Gastroesophageal sphincter (tissue), 4 donors: ENCODE results near the gene AGBL3. TPM values are rescaled to one million over a fixed set of nuclear protein-coding genes. Genes with fewer than 3 reads are reported as not detected.

Source experiments
- ATAC-seq: fragments of 150-250 bp; one replicate; pipeline ENCODE4 v1.9.1; 2016; ENCODE audit warnings: mild to moderate bottlenecking, moderate library complexity
- H3K27ac ChIP-seq, 4 donors: fragments of 200-600 bp; sonication (generic) in 3 of 4; 1 replicate in 3 of 4; 2 replicates in 1 of 4; pipeline ENCODE4 v1.5.1; 2016 to 2019
- H3K27me3 ChIP-seq: fragments of 200-600 bp; sonication (generic); one replicate; pipeline ENCODE4 v1.5.1; 2019
- H3K36me3 ChIP-seq, 2 donors: fragments of 200-600 bp; sonication (generic); one replicate each; pipeline ENCODE4 v1.5.1; 2019; ENCODE audit warnings: control low read depth in 1 of 2
- H3K4me1 ChIP-seq, 3 donors: fragments of 200-600 bp; sonication (generic); 1 replicate in 2 of 3; 2 replicates in 1 of 3; pipeline ENCODE4 v1.5.1; 2016 to 2019; ENCODE audit warnings: control low read depth in 2 of 3
- H3K4me3 ChIP-seq, 2 donors: fragments of 200-600 bp; sonication (generic); one replicate each; pipeline ENCODE4 v1.5.1; 2019; ENCODE audit warnings: mild to moderate bottlenecking in 1 of 2, moderate library complexity in 1 of 2
- H3K9me3 ChIP-seq, 3 donors: fragments of 200-600 bp; sonication (generic); one replicate each; pipeline ENCODE4 v1.5.1; 2017 to 2019; ENCODE audit warnings: control low read depth in 2 of 3
- EP300 ChIP-seq: sonication (generic); formaldehyde crosslinking; IDR thresholded peaks from one replicate; pipeline ENCODE4 v1.6.1; 2017; ENCODE audit warnings: antibody characterized with exemption, mild to moderate bottlenecking
- POLR2A ChIP-seq, 2 donors: fragments of 450-650 bp; IDR thresholded peaks; one replicate each; pipeline ENCODE4 v1.6.1; 2017; ENCODE audit warnings: antibody characterized with exemption in 2 of 2, mild to moderate bottlenecking in 2 of 2, moderate library complexity in 1 of 2
- POLR2AphosphoS5 ChIP-seq: sonication (generic); formaldehyde crosslinking; IDR thresholded peaks from one replicate; pipeline ENCODE4 v1.6.1; 2017; ENCODE audit warnings: antibody characterized with exemption
- WGBS, 2 donors: methylation state at CpG; one replicate each; pipeline ENCODE4 v1.1.5; 2018; ENCODE audit warnings: low coverage in 1 of 2; 5-methylcytosine and 5-hydroxymethylcytosine counted together
- total RNA-seq, 4 donors: library from RNA; depleted of rRNA; stranded (reverse); fragments of >200 nt; gene quantifications; one replicate each; pipeline ENCODE4 v1.1.0, GENCODE V29; 2016
- TF ChIP-seq, protein P1 (sequence below), 4 experiments: fragments of 200-600 bp in 2 of 4; fragments of 450-650 bp in 2 of 4; sonication (generic) in 1 of 4; IDR thresholded peaks; one replicate each; pipeline ENCODE4 v1.5.1; 2017 to 2019; ENCODE audit warnings: antibody characterized with exemption in 4 of 4, mild to moderate bottlenecking in 2 of 4, moderate library complexity in 2 of 4

The AGBL3 gene
- total RNA-seq, 4 donors from 2014 or later, result 0.30 to 5.6 (median 3.1) TPM

DNA sequence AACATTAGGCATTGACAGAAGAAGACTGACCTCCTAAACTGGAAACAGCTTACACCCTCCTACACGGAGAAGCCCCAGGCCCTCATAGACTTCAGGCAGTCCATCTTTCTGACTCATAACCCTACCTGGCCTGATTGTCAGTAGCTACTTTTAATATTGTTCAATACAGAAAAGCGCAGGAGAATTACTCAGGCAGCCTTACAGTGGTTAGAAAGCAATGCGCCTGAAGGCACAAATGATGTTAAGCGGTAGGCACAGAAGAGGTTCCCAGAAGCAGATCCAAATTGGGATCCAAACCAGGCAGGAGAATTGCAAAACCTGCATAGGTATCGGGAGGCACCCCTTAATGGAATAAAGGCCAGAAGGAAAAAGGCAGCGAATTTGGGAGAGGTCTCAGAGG, 189.6 kb downstream of the AGBL3 start:
- H3K4me3 ChIP-seq, result no peak overlapping the region
- H3K36me3 ChIP-seq, result peaks cover 0 to 18% of the 10 kb centered on the region in 2 donors
- H3K27me3 ChIP-seq, result no peaks in the 10 kb centered on the region
- H3K9me3 ChIP-seq, result peaks cover 0 to 18% (median 0%) of the 10 kb centered on the region in 3 donors
- ATAC-seq, result no peak
- peaks cover 0 to 11% (median 6%) of the 10 kb centered on the region in 3 donors for H3K4me1 ChIP-seq
- H3K27ac ChIP-seq, result no peak overlapping the region
- 79 to 90% methylated on average over 2 to 5 of the region's 6 CpGs for WGBS, 2 donors
- TF ChIP-seq, protein P1, sequence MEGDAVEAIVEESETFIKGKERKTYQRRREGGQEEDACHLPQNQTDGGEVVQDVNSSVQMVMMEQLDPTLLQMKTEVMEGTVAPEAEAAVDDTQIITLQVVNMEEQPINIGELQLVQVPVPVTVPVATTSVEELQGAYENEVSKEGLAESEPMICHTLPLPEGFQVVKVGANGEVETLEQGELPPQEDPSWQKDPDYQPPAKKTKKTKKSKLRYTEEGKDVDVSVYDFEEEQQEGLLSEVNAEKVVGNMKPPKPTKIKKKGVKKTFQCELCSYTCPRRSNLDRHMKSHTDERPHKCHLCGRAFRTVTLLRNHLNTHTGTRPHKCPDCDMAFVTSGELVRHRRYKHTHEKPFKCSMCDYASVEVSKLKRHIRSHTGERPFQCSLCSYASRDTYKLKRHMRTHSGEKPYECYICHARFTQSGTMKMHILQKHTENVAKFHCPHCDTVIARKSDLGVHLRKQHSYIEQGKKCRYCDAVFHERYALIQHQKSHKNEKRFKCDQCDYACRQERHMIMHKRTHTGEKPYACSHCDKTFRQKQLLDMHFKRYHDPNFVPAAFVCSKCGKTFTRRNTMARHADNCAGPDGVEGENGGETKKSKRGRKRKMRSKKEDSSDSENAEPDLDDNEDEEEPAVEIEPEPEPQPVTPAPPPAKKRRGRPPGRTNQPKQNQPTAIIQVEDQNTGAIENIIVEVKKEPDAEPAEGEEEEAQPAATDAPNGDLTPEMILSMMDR (IDR thresholded peaks at IDR 0.05), result no peak
- TF ChIP-seq EP300, result no peak
- no peak for TF ChIP-seq POLR2A (IDR thresholded peaks at IDR 0.05)
- TF ChIP-seq POLR2AphosphoS5, result no peak

DNA sequence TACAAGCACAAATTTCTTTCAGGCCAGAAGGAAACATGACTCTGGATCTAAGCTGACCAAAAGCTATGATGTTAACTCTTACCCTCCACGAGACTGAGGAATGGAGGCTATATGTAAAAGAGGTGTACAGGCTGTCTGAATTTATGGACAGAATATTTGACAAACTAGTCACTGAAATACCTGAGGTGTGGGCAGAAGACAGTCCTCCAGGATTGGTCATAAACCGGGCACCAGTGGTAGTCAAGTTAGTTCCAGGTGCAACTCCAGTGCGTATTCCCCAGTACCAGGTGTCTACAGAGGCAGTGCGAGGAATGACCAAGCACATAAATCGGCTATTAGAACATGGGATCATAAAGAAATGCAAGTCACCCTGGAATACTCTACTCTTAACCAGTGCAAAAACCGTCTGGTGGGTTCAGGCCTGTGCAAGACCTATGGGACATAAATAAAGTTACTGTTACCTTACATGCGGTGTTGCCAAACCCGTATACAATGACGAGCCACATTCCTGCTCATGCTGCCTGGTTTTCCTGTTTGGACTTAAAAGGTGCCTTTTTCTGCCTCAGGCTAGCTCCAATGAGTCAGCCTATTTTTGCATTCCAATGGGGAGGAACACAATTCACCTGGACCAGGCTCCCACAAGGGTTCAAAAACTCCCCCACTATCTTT, 190.9 kb downstream of the AGBL3 start:
- TF ChIP-seq POLR2A (IDR thresholded peaks at IDR 0.05) (no peak), POLR2AphosphoS5 (no peak), EP300 (no peak)
- TF ChIP-seq, protein P1 (IDR thresholded peaks at IDR 0.05), result no peak
- Histone ChIP-seq H3K27ac (no peak overlapping the region), H3K9me3 (peaks cover 0 to 31% (median 0%) of the 10 kb centered on the region in 3 donors), H3K27me3 (no peaks in the 10 kb centered on the region), H3K4me3 (no peak overlapping the region), H3K4me1 (no peaks in the 10 kb centered on the region), H3K36me3 (peaks cover 0 to 28% of the 10 kb centered on the region in 2 donors)
- 93 to 98% methylated on average over 7 to 8 of the region's 9 CpGs for WGBS, 2 donors
- ATAC-seq, result no peak

DNA sequence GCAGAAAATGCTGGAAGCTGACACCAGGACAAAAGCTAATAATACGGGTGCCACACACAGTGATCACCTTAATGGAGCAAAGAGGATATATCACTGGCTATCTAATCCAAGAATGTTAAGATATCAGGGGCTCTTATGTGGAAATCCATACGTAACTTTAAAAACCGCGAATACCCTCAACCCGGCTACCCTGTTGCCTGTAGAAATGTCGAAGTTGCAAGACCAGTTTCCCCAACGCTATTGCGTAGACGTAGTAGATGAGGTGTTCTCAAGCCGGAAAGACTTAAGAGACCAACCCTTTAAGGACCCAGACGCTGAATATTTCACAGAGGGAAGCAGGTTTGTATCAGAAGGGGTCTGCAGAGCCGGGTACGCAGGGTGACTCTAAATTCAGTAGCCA, 192.1 kb downstream of the AGBL3 start:
- H3K27me3 ChIP-seq, result no peaks in the 10 kb centered on the region
- no peak for ATAC-seq
- no peak overlapping the region for H3K4me3 ChIP-seq
- no peaks in the 10 kb centered on the region for H3K4me1 ChIP-seq
- TF ChIP-seq EP300, result no peak
- TF ChIP-seq POLR2AphosphoS5, result no peak
- TF ChIP-seq POLR2A (IDR thresholded peaks at IDR 0.05), result no peak
- TF ChIP-seq, protein P1 (IDR thresholded peaks at IDR 0.05), result no peak
- H3K36me3 ChIP-seq, result peaks cover 0 to 40% of the 10 kb centered on the region in 2 donors
- WGBS, 2 donors, result 86 to 90% methylated on average over 8 to 13 of the region's 13 CpGs
- no peak overlapping the region for H3K27ac ChIP-seq
- H3K9me3 ChIP-seq, result peaks cover 0 to 43% (median 0%) of the 10 kb centered on the region in 3 donors

DNA sequence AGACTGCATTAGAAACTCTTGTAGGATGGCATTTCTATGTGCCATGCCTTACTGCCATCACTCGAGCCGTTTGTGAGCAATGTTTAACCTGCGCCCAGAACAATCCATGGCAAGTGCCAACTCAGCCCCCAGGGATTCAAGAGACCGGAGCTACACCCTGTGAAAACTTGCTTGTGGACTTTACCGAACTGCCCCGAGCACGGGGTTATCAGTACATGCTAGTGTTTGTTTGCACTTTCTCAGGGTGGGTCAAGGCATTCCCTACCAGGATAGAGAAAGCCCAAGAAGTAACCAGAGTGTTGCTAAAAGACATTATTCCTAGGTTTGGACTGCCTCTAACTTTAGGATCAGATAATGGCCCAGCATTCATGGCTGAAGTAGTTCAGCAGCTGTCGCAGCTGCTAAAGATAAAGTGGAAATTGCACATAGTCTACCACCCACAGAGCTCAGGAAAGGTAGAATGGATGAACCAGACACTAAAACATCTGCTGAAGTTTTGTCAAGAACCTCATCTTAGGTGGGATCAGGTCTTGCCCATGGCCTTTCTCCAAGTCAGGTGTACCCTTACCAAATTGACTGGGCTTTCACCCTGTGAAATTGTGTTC, 193.1 kb downstream of the AGBL3 start:
- no peak for ATAC-seq
- Histone ChIP-seq H3K36me3 (peaks cover 0 to 50% of the 10 kb centered on the region in 2 donors), H3K9me3 (peaks cover 0 to 46% (median 0%) of the 10 kb centered on the region in 3 donors), H3K4me1 (no peaks in the 10 kb centered on the region), H3K27ac (no peak overlapping the region), H3K27me3 (no peaks in the 10 kb centered on the region), H3K4me3 (no peak overlapping the region)
- TF ChIP-seq POLR2AphosphoS5 (no peak), EP300 (no peak), POLR2A (IDR thresholded peaks at IDR 0.05) (no peak)
- TF ChIP-seq, protein P1 (IDR thresholded peaks at IDR 0.05), result no peak
- 80 to 87% methylated on average over 1 to 4 of the region's 8 CpGs for WGBS, 2 donors

DNA sequence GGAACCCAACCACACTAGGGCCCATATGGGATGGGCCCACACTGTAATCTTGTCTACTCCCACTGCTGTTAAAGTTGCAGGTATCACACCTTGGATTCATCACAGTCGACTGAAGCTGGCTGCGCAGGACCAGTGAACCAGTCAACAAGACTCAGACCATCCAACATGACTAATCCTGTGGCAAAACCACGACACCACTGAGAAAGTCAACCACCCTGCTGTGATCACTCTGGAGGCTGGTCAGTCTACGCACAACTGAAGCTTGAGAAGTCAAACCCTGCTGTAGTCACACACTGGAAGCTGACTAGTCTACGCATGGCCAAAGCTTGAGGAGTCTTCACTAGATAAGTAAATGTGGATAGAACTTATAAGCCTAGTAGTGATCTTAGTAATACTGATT, 193.8 kb downstream of the AGBL3 start:
- Histone ChIP-seq H3K4me1 (no peaks in the 10 kb centered on the region), H3K27ac (no peak overlapping the region), H3K4me3 (no peak overlapping the region), H3K27me3 (no peaks in the 10 kb centered on the region), H3K36me3 (peaks cover 0 to 57% of the 10 kb centered on the region in 2 donors), H3K9me3 (peaks cover 0 to 46% (median 0%) of the 10 kb centered on the region in 3 donors)
- TF ChIP-seq POLR2A (IDR thresholded peaks at IDR 0.05) (no peak), POLR2AphosphoS5 (no peak), EP300 (no peak)
- TF ChIP-seq, protein P1 (IDR thresholded peaks at IDR 0.05), result no peak
- no peak for ATAC-seq
- WGBS, 2 donors, result 94 to 100% methylated on average over 1 to 3 of the region's 5 CpGs
